Spinal cord (tissue), 10 donors: ENCODE results near the gene SIPA1L3. TPM values are rescaled to one million over a fixed set of nuclear protein-coding genes. Genes with fewer than 3 reads are reported as not detected.

Source experiments
- DNase-seq, 6 donors: peaks; one replicate each; pipeline versions ENCODE4 v3.0.0 to v3.0.0-alpha.2; 2013 to 2015; ENCODE audit warnings: low spot score in 6 of 6, low read depth in 4 of 6
- H3K27ac ChIP-seq: one replicate; pipeline ENCODE4 v1.5.1; 2013; ENCODE audit warnings: low read depth, low read length, control low read depth
- H3K27me3 ChIP-seq: one replicate; pipeline ENCODE4 v1.6.1; 2013; ENCODE audit warnings: low read length; ENCODE audit not compliant: control insufficient read depth, insufficient read depth
- H3K36me3 ChIP-seq: one replicate; pipeline ENCODE4 v1.6.1; 2013; ENCODE audit warnings: low read length; ENCODE audit not compliant: control insufficient read depth, insufficient read depth
- H3K4me1 ChIP-seq: one replicate; pipeline ENCODE4 v1.6.1; 2013; ENCODE audit warnings: low read length; ENCODE audit not compliant: control insufficient read depth, insufficient read depth
- H3K4me3 ChIP-seq: one replicate; pipeline ENCODE4 v1.5.1; 2013; ENCODE audit warnings: low read depth, low read length, control low read depth
- H3K9me3 ChIP-seq: one replicate; pipeline ENCODE4 v1.6.1; 2013; ENCODE audit warnings: low read length; ENCODE audit not compliant: control insufficient read depth, insufficient read depth
- WGBS: methylation state at CpG from one replicate; pipeline ENCODE4 v1.1.5; 2013; ENCODE audit warnings: missing lambda C conversion rate; ENCODE audit not compliant: insufficient coverage; 5-methylcytosine and 5-hydroxymethylcytosine counted together
- polyA plus RNA-seq, 2 donors: library from polyadenylated mRNA; unstranded; fragments of 120-200 nt; gene quantifications; one replicate each; pipeline ENCODE4 v1.2.1, GENCODE V29; 2013; ENCODE audit not compliant: insufficient read length in 2 of 2
- total RNA-seq, 2 donors: library from RNA; depleted of rRNA in 1 of 2; stranded (reverse); fragments of 120-200 nt in 1 of 2; fragments of >200 nt in 1 of 2; gene quantifications; one replicate each; pipeline versions ENCODE4 v1.2.3 to v1.2.4, GENCODE V29; 2013 to 2014
- donor health status: healthy.

The SIPA1L3 gene
- total and polyA plus RNA-seq, 4 donors, result 13.6 to 34.8 (median 21.9) TPM

GRCh38 chr19:38139122-38139521 lies 232.1 kb downstream of the SIPA1L3 start:
- Histone ChIP-seq H3K27ac (no peak overlapping the region), H3K27me3 (no peaks in the 10 kb centered on the region), H3K4me1 (peaks cover 15% of the 10 kb centered on the region), H3K9me3 (no peaks in the 10 kb centered on the region), H3K4me3 (no peak overlapping the region), H3K36me3 (peaks cover 53% of the 10 kb centered on the region)
- 71% methylated on average over 5 of the region's 6 CpGs for WGBS
- no peak for DNase-seq

DNA sequence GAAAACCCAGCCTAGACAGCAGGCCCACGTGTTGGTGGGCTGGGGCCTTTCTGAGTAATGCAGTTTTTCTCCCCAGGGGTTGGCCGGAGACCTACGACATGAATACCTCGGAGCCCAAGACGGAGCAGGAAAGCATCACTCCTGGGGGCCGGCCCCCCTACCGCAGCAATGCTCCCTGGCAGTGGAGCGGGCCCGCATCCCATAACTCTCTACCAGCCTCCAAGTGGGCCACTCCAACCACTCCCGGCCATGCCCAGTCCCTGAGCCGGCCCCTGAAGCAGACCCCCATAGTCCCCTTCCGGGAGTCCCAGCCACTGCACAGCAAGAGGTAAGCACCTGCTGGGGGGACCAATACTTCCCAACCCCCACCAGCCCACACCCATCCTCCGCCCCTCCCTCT lies 234.1 kb downstream of the SIPA1L3 start:
- Histone ChIP-seq H3K27me3 (no peaks in the 10 kb centered on the region), H3K27ac (no peak overlapping the region), H3K36me3 (peaks cover 52% of the 10 kb centered on the region), H3K4me1 (peaks cover 15% of the 10 kb centered on the region), H3K4me3 (no peak overlapping the region), H3K9me3 (no peaks in the 10 kb centered on the region)
- 94% methylated on average over 13 of the region's 13 CpGs for WGBS
- DNase-seq, result no peak

DNA sequence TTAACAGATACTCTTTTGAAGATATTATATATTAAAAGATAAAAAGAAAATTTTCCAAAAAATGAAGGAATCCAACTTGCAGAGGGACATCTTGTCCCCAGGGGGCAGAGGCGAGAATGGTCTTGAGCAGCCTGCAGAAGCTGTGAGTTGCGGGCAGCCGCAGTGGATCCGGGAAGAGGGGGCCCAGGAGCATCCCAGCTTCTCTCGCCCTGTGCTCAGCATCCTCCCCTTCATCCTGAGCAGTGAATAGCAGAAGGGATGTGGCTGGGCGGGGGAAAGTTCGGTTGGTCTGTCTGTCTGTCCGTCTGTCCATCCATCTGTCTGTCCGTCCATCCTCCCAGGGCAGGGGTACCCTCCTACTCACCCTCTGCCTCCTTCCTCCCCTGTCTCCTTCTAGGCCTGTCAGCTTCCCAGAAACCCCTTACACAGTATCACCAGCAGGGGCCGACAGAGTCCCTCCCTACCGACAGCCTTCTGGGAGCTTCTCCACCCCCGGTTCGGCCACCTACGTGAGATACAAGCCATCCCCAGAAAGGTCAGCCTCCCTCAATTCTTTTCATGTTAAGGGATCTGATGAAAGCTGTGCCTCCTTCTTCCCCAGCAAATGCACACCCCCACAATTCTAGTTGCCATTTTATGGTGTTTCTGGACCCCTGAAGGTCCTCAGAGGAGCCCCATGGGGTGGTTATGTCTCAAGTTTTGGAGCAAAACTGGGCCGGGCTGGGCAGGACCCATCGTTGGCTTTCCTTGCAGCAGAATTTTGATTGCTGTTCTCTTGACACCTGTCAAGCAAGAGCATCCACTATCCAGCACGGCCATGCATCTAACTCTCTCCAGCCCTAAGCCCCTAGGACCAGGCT lies 235.4 kb downstream of the SIPA1L3 start:
- Histone ChIP-seq H3K36me3 (peaks cover 52% of the 10 kb centered on the region), H3K27ac (no peak overlapping the region), H3K4me3 (no peak overlapping the region), H3K4me1 (peaks cover 15% of the 10 kb centered on the region), H3K9me3 (no peaks in the 10 kb centered on the region), H3K27me3 (no peaks in the 10 kb centered on the region)
- peak; percentile 21 to 89 (median 44) for DNase-seq
- 64% methylated on average over 10 of the region's 17 CpGs for WGBS

GRCh38 chr19:38143847-38144246 lies 236.8 kb downstream of the SIPA1L3 start:
- Histone ChIP-seq H3K4me1 (peaks cover 15% of the 10 kb centered on the region), H3K36me3 (peaks cover 59% of the 10 kb centered on the region), H3K27me3 (no peaks in the 10 kb centered on the region), H3K4me3 (no peak overlapping the region), H3K27ac (no peak overlapping the region), H3K9me3 (no peaks in the 10 kb centered on the region)
- WGBS, result 69% methylated on average over 3 of the region's 5 CpGs
- DNase-seq, result no peak

DNA sequence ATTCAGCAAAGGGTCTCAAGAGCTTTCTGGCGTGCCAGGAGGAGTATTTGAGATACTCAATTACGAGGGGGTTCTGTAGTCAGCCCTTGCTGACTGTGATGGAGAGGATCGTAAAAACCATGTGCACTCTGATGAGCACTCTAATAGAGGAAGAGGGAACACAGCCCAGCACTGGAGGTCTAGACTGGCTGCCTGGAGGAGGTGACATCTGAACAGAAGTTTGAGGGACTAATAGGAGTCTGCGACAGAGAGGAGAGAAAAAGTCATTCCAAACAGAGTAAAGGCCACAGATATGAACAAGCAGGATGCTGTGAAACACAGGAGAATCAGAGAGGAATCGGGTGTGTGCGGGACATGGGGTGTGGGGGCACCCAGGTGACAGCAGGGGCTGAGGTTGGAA lies 237.7 kb downstream of the SIPA1L3 start:
- Histone ChIP-seq H3K27me3 (no peaks in the 10 kb centered on the region), H3K4me3 (no peak overlapping the region), H3K4me1 (peaks cover 9% of the 10 kb centered on the region), H3K9me3 (no peaks in the 10 kb centered on the region), H3K36me3 (peaks cover 53% of the 10 kb centered on the region), H3K27ac (no peak overlapping the region)
- no peak for DNase-seq
- WGBS, result 75% methylated on average over 6 of the region's 6 CpGs

GRCh38 chr19:38145623-38146022 lies 238.6 kb downstream of the SIPA1L3 start:
- no peak for DNase-seq
- Histone ChIP-seq H3K9me3 (no peaks in the 10 kb centered on the region), H3K27me3 (no peaks in the 10 kb centered on the region), H3K27ac (no peak overlapping the region), H3K4me3 (no peak overlapping the region), H3K36me3 (peaks cover 47% of the 10 kb centered on the region), H3K4me1 (no peaks in the 10 kb centered on the region)
- 59% methylated on average over 3 of the region's 4 CpGs for WGBS

DNA sequence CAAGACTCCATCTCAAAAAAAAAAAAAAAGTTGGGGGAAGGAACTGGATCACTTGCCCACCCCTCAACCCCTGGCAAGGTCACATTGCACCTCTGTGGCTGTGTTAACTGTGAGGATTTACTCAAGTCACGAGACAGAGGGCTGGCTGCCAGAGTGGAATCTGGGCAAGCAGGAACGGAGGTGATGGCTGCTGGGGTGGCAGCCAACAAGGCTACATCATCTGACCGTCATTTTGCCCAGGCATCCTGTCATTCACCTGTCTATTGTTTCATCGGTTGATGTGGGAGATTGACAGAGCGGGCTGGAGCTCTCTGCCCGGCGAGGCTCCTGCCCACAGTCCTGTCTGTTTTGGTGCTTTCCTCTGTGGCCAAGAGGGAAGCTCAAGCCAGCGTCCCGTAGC lies 241.3 kb downstream of the SIPA1L3 start:
- WGBS, result 92% methylated on average over 8 of the region's 9 CpGs

GRCh38 chr19:38149661-38150061 lies 242.7 kb downstream of the SIPA1L3 start:
- H3K4me1 ChIP-seq, result no peaks in the 10 kb centered on the region
- peak in 2 of 6 donors; percentile 21 to 35 for DNase-seq
- H3K4me3 ChIP-seq, result no peak overlapping the region
- no peaks in the 10 kb centered on the region for H3K9me3 ChIP-seq
- H3K27me3 ChIP-seq, result no peaks in the 10 kb centered on the region
- H3K27ac ChIP-seq, result no peak overlapping the region
- WGBS, result 83% methylated on average over 6 of the region's 6 CpGs
- peaks cover 46% of the 10 kb centered on the region for H3K36me3 ChIP-seq

More for the DNA sequence above, 241.3 kb downstream of the SIPA1L3 start:
- Histone ChIP-seq H3K4me1 (no peaks in the 10 kb centered on the region), H3K4me3 (no peak overlapping the region), H3K9me3 (no peaks in the 10 kb centered on the region), H3K36me3 (peaks cover 52% of the 10 kb centered on the region), H3K27me3 (no peaks in the 10 kb centered on the region), H3K27ac (no peak overlapping the region)
- no peak for DNase-seq

DNA sequence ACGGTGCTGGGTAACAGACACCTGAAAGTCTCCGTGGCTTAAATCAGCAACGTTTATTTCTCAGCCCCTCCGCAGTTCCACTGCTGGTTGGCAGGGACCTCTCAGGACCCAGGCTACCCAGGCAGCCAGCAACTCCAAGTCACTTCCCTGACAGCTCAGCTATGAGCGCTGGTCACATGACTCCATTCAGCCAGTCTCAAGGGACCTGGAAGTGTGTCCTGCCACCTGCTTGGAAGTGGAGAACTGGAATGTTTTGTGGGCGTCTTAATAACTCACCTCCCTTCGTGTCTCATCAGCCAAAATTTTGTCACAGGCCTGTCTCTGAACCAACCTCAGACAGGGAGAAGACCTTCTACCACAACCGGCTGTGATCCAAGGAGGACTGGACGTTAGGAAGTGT lies 244.2 kb downstream of the SIPA1L3 start:
- WGBS, result 93% methylated on average over 7 of the region's 9 CpGs
- DNase-seq, result no peak
- Histone ChIP-seq H3K4me3 (no peak overlapping the region), H3K27ac (no peak overlapping the region), H3K4me1 (no peaks in the 10 kb centered on the region), H3K9me3 (no peaks in the 10 kb centered on the region), H3K36me3 (peaks cover 51% of the 10 kb centered on the region), H3K27me3 (no peaks in the 10 kb centered on the region)
